Heart left ventricle (tissue), 16 donors: ENCODE measurements around the gene KRTAP10-10. TPM values are rescaled to one million over a fixed set of nuclear protein-coding genes. Genes with fewer than 3 reads are reported as not detected.
"Not testable (repeated sequence)": the region's sequence is repeated elsewhere in the genome, so short reads cannot be mapped to it uniquely, and the experiment has no call there.

Source experiments
- ATAC-seq, 4 donors: fragments of 200-7000 bp; cut with Tn5 transposase; one replicate each; pipeline ENCODE4 v1.9.1; 2020 to 2022; ENCODE audit warnings: moderate library complexity in 4 of 4, mild to moderate bottlenecking in 3 of 4, moderate number of reproducible peaks in 1 of 4
- DNase-seq, 5 donors: peaks; one replicate each; pipeline ENCODE4 v3.0.0-alpha.2; 2020
- H3K27ac ChIP-seq, 12 donors: fragments of 200-600 bp; sonication (generic) in 4 of 12; one replicate each; pipeline versions ENCODE4 v1.5.0 to v1.8.0; 2016 to 2022; ENCODE audit warnings: mild to moderate bottlenecking in 2 of 12
- H3K27me3 ChIP-seq, 9 donors: fragments of 200-600 bp; sonication (generic) in 2 of 9; one replicate each; pipeline versions ENCODE4 v1.5.1 to v1.8.0; 2016 to 2022; ENCODE audit warnings: mild to moderate bottlenecking in 3 of 9
- H3K36me3 ChIP-seq, 9 donors: fragments of 200-600 bp; sonication (generic) in 2 of 9; one replicate each; pipeline versions ENCODE4 v1.5.0 to v1.8.0; 2018 to 2022; ENCODE audit warnings: mild to moderate bottlenecking in 2 of 9
- H3K4me1 ChIP-seq, 12 donors: fragments of 200-600 bp; sonication (generic) in 4 of 12; one replicate each; pipeline versions ENCODE4 v1.5.0 to v1.8.0; 2016 to 2022; ENCODE audit warnings: mild to moderate bottlenecking in 3 of 12
- H3K4me3 ChIP-seq, 12 donors: fragments of 200-600 bp; sonication (generic) in 4 of 12; one replicate each; pipeline versions ENCODE4 v1.5.0 to v1.8.0; 2017 to 2022; ENCODE audit warnings: mild to moderate bottlenecking in 9 of 12, moderate library complexity in 4 of 12
- H3K9me3 ChIP-seq, 12 donors: fragments of 200-600 bp; sonication (generic) in 4 of 12; one replicate each; pipeline versions ENCODE4 v1.5.0 to v1.8.0; 2016 to 2022; ENCODE audit warnings: mild to moderate bottlenecking in 1 of 12
- POLR2A ChIP-seq, 2 donors: fragments of 450-650 bp; IDR thresholded peaks; one replicate each; pipeline ENCODE4 v1.6.1; 2017; ENCODE audit warnings: antibody characterized with exemption in 2 of 2, mild to moderate bottlenecking in 2 of 2, moderate library complexity in 2 of 2
- WGBS, 4 donors: extraction: QIAGEN DNeasy Blood & Tissue Kit in 2 of 4; methylation state at CpG; one replicate each; pipeline versions ENCODE4 v1.1.5 to v1.1.7; 2013 to 2018; 5-methylcytosine and 5-hydroxymethylcytosine counted together
- intact Hi-C, 10 donors: fragments of 100-400 bp; cut with DNase I; formaldehyde crosslinking; loops; one replicate each; pipeline versions ENCODE4 v1.11.1 to v1.14.2; 2022
- polyA plus RNA-seq, 2 donors: library from polyadenylated mRNA; stranded (reverse); fragments of 200-250 nt; gene quantifications; one replicate each; pipeline ENCODE4 v1.2.3, GENCODE V29; 2013
- total RNA-seq, 9 donors: library from RNA; depleted of rRNA in 2 of 9; stranded (reverse); fragments of >200 nt in 2 of 9; fragmentation: NEBNext Ultra II Directional in 3 of 9; extraction: Animal tissue kit (Norgen Biotek cat#: 25700) in 3 of 9; gene quantifications; one replicate each; pipeline versions ENCODE4 v1.1.0 to v1.2.4, GENCODE V29; 2016 to 2023
- TF ChIP-seq, protein P1 (sequence below), 12 donors: fragments of 200-600 bp; sonication (generic) in 4 of 12; IDR thresholded peaks; one replicate each; pipeline versions ENCODE4 v1.5.0 to v1.8.0; 2018 to 2022; ENCODE audit warnings: antibody characterized with exemption in 12 of 12, mild to moderate bottlenecking in 5 of 12
- donor health status: ischemic (EF 13 %, LVEDD 7.1; RV severe dilation, severe dysfunction).
- donor health status: healthy with polysubstance abuse.
- donor health status: DM: no; HTN: yes; CAD: no.
- donor health status: DM: no; HTN: no; CAD: no.
- donor health status: ischemic (EF 25% LVEDD 6.9; RV normal size, moderate dysfunction).
- donor health status: ischemic (EF 25% LVEDD 5.7; RV mildly dilated, moderate dysfunction).
- donor health status: healthy.
- donor health status: DM: yes; HTN: yes; CAD: no.
- donor health status: ischemic (EF 35%, LVEDD 5.7; RV mildly dilated, moderate dysfunction).
- donor health status: nonischemic (EF 11% LVEDD 7.7; RV severe dilation, severe dysfunction).
- donor health status: DM: yes; HTN: yes; CAD: no.
- donor health status: PGD.
- donor health status: ischemic (EF 29% LVEDD 5.4; RV normal size, mild dysfunction).
- donor health status: nonischemic (EF 23%, LVEDD 6.1; RV moderate dilation, normal function).

Gene KRTAP10-10
- total and polyA plus RNA-seq, 11 donors, result not detected

DNA sequence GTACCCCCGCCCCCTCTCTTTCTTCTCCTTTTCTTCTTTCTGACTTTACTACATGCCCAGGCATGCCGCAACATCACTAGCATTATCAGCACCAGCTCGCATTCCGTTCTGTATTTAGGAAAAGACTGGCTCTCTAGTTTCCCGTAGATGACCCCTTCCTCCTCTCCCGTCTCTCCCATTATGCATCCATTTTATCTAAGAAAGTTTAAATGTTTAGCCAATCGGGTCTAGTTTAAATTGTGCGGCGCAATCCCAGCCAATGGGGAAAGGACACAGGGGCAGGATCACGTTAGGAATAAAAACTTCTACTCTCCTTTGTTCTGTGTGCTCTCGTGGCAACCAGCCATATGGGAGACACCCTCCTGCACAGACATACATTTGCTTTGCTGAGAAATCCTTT is 39.1 kb upstream of the KRTAP10-10 start:
- Histone ChIP-seq H3K4me1 (peaks cover 0 to 6% (median 0%) of the 10 kb centered on the region in 12 donors), H3K9me3 (peaks cover 0 to 5% (median 0%) of the 10 kb centered on the region in 12 donors), H3K27ac (no peak overlapping the region), H3K36me3 (no peaks in the 10 kb centered on the region), H3K4me3 (no peak overlapping the region), H3K27me3 (peaks cover 0 to 22% (median 0%) of the 10 kb centered on the region in 9 donors)
- DNase-seq, result no peak
- ATAC-seq, result no peak
- intact Hi-C loops, result no loop called here
- TF ChIP-seq, protein P1, sequence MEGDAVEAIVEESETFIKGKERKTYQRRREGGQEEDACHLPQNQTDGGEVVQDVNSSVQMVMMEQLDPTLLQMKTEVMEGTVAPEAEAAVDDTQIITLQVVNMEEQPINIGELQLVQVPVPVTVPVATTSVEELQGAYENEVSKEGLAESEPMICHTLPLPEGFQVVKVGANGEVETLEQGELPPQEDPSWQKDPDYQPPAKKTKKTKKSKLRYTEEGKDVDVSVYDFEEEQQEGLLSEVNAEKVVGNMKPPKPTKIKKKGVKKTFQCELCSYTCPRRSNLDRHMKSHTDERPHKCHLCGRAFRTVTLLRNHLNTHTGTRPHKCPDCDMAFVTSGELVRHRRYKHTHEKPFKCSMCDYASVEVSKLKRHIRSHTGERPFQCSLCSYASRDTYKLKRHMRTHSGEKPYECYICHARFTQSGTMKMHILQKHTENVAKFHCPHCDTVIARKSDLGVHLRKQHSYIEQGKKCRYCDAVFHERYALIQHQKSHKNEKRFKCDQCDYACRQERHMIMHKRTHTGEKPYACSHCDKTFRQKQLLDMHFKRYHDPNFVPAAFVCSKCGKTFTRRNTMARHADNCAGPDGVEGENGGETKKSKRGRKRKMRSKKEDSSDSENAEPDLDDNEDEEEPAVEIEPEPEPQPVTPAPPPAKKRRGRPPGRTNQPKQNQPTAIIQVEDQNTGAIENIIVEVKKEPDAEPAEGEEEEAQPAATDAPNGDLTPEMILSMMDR (IDR thresholded peaks at IDR 0.05), result no peak
- TF ChIP-seq POLR2A (IDR thresholded peaks at IDR 0.05), result no peak
- WGBS, 4 donors, result 55 to 59% (median 55%) methylated on average over 11 of the region's 11 CpGs

DNA sequence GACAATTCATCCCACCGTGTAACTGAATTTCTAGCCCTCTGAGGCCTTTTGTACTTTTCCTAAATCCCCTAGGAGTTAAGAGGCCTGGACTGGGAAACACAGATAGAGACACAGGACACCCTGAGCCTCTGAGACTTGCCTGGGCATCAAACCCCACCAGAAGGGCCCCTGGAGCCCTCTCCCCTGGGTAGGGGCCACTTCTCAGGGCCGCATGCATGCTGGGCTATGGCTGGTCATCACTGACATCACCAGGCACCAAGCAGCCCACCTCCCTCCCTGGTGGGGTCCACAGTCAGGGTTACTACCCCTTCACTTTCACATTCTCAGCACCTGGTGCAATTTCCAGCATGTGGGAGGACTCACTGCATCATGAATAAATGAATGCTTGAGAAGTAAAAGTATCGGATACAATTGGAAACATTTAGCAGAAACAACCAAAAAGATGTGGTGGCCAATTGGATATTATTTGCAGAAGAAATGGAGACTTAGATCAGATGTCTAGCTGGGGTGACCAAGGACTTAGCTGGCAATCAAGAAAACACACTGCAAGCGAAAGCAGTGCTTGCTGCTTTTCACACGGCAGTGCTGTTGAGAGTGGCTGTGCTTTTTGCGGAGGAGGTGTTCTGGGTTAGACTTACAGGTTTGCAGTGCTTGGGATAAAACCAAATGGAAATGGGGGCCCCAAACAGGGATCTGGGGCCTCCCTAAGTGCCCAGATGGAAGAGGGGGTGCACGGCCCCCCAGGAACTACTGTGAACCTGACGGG is 37.7 kb upstream of the KRTAP10-10 start:
- TF ChIP-seq, protein P1 (IDR thresholded peaks at IDR 0.05), result no peak
- no peak for TF ChIP-seq POLR2A (IDR thresholded peaks at IDR 0.05)
- intact Hi-C loops, result no loop called here
- DNase-seq, result no peak
- 75 to 88% (median 78%) methylated on average over 8 of the region's 8 CpGs for WGBS, 4 donors
- Histone ChIP-seq H3K4me3 (no peak overlapping the region), H3K27ac (no peak overlapping the region), H3K4me1 (no peaks in the 10 kb centered on the region), H3K36me3 (no peaks in the 10 kb centered on the region), H3K9me3 (peaks cover 0 to 5% (median 0%) of the 10 kb centered on the region in 12 donors), H3K27me3 (peaks cover 0 to 24% (median 0%) of the 10 kb centered on the region in 9 donors)
- ATAC-seq, result no peak

DNA sequence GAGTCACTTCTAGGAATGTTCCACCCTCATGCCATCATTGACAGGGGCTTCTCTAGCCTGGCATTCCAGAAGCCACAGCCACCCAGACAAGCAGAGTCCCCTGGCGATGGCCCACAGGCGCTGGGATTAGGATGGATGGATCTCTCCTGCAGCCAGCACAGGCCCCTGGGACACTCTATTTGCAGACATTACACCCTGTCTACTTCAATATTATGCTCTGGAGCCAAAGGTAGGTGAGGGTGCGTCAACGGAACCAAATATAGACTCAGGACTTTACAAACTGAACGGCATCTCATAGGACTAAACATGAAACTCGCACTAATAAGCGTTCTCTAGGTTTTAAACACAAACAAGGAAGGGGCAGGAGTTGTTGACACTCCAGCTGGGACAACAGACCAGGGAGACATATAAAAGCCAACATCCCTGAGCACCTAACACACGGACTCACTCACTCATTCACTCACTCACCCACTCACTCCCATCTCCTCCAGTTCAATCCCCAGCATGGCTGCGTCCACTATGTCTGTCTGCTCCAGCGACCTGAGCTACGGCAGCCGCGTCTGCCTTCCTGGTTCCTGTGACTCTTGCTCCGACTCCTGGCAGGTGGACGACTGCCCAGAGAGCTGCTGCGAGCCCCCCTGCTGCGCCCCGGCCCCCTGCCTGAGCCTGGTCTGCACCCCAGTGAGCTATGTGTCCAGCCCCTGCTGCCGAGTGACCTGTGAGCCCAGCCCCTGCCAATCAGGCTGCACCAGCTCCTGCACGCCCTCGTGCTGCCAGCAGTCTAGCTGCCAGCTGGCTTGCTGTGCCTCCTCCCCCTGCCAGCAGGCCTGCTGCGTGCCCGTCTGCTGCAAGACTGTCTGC is 36.8 kb upstream of the KRTAP10-10 start, which contains the start of gene KRTAP10-7:
KRTAP10-7 (plus strand) TSS at position 480 of the 861 bp plus-strand sequence; CDS start at position 505, 25 bp downstream.
- WGBS, 4 donors, result 66 to 83% (median 75%) methylated on average over 14 to 23 of the region's 23 CpGs
- peak in 2 of 4 donors; percentile 31 to 66 for ATAC-seq
- DNase-seq, H3K9me3 ChIP-seq, H3K27ac ChIP-seq, H3K36me3 ChIP-seq, intact Hi-C loops, H3K4me1 ChIP-seq, H3K4me3 ChIP-seq: not testable (repeated sequence)
- peaks cover 0 to 24% (median 0%) of the 10 kb centered on the region in 9 donors for H3K27me3 ChIP-seq

DNA sequence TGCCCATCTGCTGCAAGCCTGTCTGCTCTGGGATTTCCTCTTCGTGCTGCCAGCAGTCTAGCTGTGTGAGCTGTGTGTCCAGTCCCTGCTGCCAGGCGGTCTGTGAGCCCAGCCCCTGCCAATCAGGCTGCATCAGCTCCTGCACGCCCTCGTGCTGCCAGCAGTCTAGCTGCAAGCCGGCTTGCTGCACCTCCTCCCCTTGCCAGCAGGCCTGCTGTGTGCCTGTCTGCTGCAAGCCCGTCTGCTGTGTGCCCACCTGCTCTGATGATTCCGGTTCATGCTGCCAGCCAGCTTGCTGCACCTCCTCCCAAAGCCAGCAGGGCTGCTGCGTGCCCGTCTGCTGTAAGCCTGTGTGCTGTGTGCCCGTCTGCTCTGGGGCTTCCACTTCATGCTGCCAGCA is 36.1 kb upstream of the KRTAP10-10 start:
- ATAC-seq, result peak in 2 of 4 donors; percentile 33 to 35
- WGBS, 4 donors, result 71 to 81% (median 73%) methylated on average over 5 to 10 of the region's 10 CpGs
- H3K4me3 ChIP-seq, DNase-seq, H3K27ac ChIP-seq, H3K9me3 ChIP-seq, H3K36me3 ChIP-seq, intact Hi-C loops, H3K4me1 ChIP-seq: not testable (repeated sequence)
- peaks cover 0 to 24% (median 0%) of the 10 kb centered on the region in 9 donors for H3K27me3 ChIP-seq
